Stimulated activated CD4-positive, alpha-beta T cell treated with anti-CD3 and anti-CD28 coated beads, Interleukin-2, amount 100 ng/mL, for 48 hours (primary cell): Measurements from ENCODE around the gene DEXI.

ENCODE experiments used
- DNase-seq, 2 donors: peaks; one replicate each; pipeline ENCODE4 v3.0.0-alpha.2; 2020

DEXI gene

DNA sequence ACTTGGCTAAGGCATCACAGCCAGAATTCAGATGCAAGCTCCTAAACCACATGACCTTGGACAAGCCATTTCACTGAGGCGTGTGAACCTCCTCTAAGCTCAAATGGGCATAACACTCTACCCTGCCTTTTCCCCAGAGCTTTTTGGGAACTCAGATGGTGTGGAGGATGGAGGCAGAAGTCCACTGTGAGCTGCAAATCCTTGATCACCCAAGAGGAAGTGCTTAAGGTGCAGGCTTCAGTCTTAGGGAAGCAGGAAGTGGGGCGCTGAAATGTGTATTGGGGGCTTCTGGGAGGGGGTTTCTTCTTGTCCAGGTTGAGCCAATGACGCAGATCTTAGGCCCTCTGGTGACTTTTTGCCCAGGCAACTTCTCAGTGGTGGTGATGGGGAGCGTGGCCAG lies 52.4 kb downstream of the DEXI start:
- DNase-seq = no peak

DNA sequence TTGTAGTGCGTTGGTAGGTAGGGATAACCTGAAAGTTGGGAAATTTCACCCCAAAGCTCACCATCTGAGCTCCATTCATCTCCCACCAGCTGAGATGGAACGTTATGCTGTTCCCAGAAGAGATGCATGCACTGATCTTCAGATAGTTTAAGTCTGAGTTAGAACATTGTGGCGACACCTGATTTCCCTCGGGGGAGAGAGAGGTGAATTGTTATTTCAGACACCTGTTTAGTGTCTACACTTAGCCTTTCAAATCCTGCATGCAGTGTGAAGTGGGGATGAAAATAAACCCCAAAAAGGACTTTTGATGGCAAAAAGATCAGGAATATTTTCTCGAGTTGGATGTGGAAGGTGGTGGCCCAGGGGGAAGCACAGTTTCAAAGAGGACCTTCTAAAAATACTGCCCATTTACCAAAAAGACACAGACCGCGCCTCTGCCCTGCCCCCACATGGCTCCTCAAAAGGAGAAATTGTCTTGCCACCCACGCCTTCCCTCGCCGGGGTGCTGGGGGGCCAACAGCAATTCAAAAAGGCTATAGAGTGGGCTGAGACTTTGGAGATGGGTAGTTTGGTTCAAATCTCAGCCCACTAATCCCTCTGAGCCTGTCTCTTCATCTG lies 53.8 kb downstream of the DEXI start:
- no peak for DNase-seq

DNA sequence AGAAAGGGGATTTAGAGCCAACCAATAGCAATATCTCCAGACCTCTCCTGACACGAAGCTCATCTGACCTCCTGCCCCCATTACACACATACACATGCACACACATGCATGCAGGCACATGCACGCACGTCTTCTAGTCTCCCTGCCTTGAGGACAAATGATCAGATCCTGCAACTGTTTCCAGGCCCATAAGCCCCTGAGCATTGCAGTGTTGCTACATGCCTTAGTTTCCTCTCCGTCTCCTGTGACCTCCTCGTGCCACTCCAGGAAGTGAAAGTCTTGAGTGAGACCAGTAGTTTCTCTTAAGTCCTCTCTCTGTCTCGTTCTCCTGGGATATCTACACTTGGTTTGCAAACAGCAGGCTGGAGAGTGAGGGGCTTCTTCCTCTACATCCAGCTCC lies 57.0 kb downstream of the DEXI start:
- no peak for DNase-seq

DNA sequence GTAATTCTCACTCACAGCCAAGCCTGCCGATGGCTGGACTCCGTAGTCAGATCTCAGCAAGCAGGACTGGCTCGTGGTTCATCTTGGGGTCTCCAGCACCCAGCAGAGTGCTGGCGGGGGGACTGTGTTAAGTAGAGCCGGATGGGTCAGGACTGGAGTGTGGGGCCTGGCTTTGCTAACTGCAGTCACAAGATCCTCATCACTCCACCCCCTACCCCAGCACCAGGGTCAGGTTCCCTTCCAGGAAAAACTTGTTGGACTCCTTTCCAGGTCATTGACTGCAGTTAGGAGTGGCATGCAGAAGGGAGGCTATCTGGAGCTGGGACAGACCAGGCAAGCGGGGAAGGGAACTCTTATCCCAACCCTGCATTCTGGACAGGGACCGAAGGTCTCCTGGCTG lies 59.3 kb downstream of the DEXI start:
- DNase-seq = no peak

DNA sequence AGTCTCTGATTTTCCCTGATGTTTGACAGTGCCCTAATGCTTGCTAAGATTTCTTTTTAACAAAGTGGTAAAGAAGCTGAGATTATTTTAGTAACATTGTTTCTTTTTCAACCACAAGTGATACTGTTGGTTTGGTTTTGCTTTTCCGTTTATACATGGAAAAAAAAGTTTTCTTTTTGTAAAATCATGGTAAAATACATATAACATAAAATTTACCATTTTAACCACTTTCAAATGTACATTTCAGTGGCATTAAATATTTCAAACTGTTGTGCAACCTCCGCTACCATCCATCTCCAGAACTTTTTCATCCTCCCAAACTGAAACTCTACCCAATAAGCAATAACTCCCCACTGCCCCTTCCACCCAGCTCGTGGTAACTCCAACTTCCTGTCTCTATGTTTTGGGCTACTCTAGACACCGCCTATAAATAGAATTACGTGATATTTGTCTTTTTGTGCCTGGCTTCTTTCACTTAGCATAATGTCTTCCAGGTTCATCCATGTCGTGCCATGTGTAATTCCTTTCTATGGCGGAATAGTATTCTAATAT lies 60.7 kb downstream of the DEXI start:
- no peak for DNase-seq

DNA sequence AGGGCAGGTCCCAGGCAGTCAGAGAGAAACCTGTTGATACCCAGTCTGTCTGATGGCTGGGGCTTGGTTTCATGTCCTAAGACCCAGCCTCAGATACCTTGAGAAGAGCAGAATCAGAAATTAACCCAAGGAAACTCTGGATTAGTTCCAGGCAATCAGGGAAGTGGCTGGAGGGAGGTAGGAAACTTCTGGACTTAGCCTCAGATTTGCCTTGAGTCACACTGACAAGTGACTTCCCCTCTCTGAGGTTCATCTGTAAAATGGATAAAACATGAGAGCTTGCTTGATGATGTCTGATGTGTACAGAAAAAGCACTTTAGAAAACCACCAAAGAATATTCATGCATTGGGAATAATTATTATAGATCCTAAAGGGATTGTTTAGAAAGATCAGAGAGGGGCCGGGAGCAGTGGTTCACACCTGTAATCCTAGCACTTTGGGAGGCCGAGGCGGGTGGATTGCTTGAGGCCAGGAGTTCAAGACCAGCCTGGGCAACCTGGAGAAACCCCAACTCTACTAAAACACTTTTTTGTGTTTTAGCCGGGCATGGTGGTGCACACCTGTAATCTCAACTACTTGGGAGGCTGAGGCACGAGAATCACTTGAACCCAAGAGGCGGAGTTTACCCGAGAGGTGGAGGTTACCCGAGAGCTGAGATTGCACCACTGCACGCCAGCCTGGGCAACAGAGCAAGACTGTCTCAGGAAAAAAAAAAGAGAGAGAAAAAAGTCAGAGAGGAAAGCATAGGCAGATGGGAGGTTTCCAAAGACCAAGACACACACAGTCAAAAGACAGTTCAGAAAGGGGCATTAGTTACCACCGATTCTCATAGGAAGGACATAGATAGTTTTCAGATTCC lies 61.4 kb downstream of the DEXI start:
- no peak for DNase-seq

DNA sequence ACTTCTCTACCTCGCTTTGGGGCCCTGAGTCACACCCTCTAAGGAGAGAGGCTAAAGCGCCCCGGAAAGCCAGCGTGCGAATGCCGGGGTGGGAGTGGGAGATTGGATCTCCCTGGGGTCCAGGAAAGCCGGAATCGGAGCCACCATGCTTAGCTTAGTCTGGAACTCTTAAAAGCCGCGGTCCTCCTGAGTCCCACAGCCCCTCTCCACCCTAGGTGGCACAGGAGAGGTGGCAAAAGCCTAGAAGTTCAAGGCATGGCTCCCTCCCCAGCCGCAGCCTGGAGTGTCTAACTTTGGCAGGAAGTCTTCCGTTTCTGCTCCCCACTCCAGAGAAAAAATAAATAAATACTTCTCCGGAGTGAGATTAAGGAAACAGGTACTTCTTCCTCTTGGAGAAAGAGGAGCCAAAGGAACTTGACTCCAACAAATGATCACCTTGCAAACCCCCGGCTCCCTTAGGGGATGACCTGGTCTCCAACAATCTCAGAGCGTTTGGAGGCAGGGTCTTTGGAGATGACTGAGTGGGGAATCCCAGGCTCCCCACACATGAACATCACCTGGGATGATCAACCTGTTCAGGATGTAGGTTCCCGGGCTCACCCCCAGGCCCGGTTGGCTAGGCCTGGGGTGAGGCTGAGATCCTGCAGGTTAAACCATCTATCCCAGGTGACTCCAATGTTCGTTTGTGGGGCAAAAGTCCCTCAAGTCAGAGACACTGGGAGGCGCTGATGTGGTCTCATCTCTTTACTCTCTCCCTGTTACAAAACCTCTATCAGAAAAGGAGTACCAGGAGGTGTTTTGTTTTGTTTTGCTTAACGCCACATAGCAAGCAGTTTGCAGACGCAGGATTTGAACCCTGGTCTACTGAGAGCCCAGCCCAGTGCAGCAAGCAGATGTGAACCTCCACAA lies 62.3 kb downstream of the DEXI start:
- no peak for DNase-seq
